Measurements from ENCODE around the gene AHCY.
"Not testable (repeated sequence)": the region's sequence is repeated elsewhere in the genome, so short reads cannot be mapped to it uniquely, and the experiment has no call there.

AHCY gene

GRCh38 chr20:34300809-34301586 lies 2.2 kb downstream of the AHCY start:
- no peak overlapping the region for H3K4me3 ChIP-seq (ENCODE audit: control insufficient read depth, low read depth, low read length)
- no peak for DNase-seq (ENCODE audit: low read depth)
- no peak for TF ChIP-seq CTCF (conservative IDR thresholded peaks at IDR 0.05; ENCODE audit: control insufficient read depth, insufficient read depth, low read depth, low read length)

GRCh38 chr20:34300256-34300806 lies 2.8 kb downstream of the AHCY start:
- no peak overlapping the region for H3K4me3 ChIP-seq (ENCODE audit: control insufficient read depth, low read depth, low read length)
- DNase-seq (ENCODE audit: low read depth) = peak; percentile 6
- no peak for TF ChIP-seq CTCF (conservative IDR thresholded peaks at IDR 0.05; ENCODE audit: control insufficient read depth, insufficient read depth, low read depth, low read length)

GRCh38 chr20:34299556-34300255 lies 3.4 kb downstream of the AHCY start:
- H3K4me3 ChIP-seq (ENCODE audit: control insufficient read depth, low read depth, low read length) = no peak overlapping the region
- DNase-seq (ENCODE audit: low read depth) = no peak
- TF ChIP-seq CTCF (conservative IDR thresholded peaks at IDR 0.05; ENCODE audit: control insufficient read depth, insufficient read depth, low read depth, low read length) = no peak

DNA sequence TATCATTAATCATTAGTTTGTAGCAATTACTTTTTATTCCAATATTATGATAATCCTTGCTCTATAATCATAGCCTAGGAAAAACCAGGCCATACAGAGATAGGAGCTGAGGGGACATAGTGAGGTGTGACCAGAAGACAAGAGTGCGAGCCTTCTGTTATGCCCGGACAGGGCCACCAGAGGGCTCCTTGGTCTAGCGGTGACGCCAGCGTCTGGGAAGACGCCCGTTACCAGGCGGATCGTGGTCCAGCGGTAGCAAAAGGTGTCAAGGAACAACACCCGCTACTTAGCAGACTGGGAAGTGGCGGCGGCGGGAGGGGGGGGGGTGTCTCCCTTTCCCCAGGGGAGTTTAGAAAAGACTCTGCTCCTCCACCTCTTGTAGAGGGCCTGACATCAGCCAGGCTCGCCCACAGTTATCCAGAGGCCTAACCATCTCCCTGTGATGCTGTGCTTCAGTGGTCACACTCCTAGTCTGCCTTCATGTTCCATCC lies 4.8 kb downstream of the AHCY start:
- DNase-seq (ENCODE audit: low read depth); H3K4me3 ChIP-seq (ENCODE audit: control insufficient read depth, low read depth, low read length): not testable (repeated sequence)
- TF ChIP-seq CTCF (conservative IDR thresholded peaks at IDR 0.05; ENCODE audit: control insufficient read depth, insufficient read depth, low read depth, low read length) = peak; percentile 8

DNA sequence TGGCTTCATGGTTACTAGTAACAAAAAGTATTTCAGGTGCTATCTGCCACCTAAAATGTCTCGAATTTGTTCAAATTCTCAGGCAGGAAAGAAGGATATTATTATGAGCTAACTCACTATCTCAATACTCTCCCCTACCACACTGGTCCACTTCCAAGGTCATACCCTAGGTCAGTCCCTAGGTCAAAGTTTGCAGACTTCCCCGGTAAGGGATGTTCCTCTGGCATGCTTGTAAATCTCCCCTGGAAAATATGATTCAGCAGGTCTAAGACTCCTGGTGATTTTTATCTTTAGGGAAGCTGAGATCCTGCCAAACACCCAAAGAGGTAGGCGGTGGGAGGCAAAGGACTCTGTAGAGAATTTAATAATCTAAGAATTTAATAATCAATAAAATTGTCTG lies 6.7 kb downstream of the AHCY start:
- no peak for TF ChIP-seq CTCF (conservative IDR thresholded peaks at IDR 0.05; ENCODE audit: control insufficient read depth, insufficient read depth, low read depth, low read length)
- DNase-seq (ENCODE audit: low read depth) = no peak
- H3K4me3 ChIP-seq (ENCODE audit: control insufficient read depth, low read depth, low read length) = no peak overlapping the region

DNA sequence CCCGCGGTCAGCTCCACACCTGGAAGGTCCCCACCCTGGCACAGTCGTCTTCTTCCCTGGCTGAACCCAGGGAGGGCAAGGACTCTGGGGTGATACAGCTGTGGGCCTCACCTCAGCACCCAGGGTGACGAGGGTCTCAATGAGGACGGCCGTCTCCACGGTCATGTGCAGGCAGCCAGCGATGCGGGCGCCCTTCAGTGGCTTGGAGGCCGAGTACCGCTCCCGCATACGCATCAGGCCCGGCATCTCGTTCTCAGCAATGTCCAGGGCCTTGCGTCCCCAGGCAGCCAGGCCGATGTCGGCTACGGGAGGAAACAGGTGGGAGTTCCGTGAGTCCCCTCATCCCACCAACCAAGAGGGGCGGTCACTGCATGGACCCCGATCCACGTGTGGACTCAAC lies 7.9 kb downstream of the AHCY start:
- no peak for TF ChIP-seq CTCF (conservative IDR thresholded peaks at IDR 0.05; ENCODE audit: control insufficient read depth, insufficient read depth, low read depth, low read length)
- H3K4me3 ChIP-seq (ENCODE audit: control insufficient read depth, low read depth, low read length) = no peak overlapping the region
- DNase-seq (ENCODE audit: low read depth) = no peak

All from fibroblast of mammary gland (primary cell).